ENCODE results near the gene TPSAB1. TPM values are rescaled to one million over a fixed set of nuclear protein-coding genes. Genes with fewer than 3 reads are reported as not detected.
"Not testable (repeated sequence)": the region's sequence is repeated elsewhere in the genome, so short reads cannot be mapped to it uniquely, and the experiment has no call there.

Gene TPSAB1
- total RNA-seq, 1 experiment from 2014 or later: 0.25 TPM

DNA sequence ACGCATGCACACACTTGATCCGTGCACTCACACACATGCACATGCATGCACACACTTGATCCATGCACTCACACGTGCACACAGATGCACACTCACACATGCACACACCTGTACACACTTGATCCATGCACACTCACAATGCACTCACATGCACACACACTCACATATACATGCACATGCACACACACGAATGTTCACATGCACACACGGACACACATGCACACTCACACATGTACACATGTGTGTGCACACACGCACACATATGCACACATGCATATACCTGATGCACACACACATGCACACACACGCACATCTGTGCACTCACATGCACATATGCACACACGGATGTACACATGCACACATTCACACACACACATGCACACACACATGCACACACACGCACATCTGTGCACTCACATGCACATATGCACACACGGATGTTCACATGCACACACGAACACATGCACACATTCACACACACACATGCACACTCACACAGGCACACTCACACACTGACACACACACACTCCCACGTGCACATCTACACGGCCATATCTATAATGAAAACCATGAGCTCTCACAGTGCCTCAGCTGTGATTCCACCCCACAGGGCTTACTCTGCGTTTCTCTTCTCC lies 7.5 kb downstream of the TPSAB1 start:
- RAD21 ChIA-PET (ENCODE audit: low non-redundant PET in 1 of 2, low total read pairs in 2 of 2, uncharacterized antibody in 2 of 2, unreplicated experiment in 2 of 2); H3K27me3 ChIP-seq (ENCODE audit: insufficient read depth, low read length); H4K20me1 ChIP-seq (ENCODE audit: insufficient read depth); H3K4me3 ChIP-seq (replicated peaks in 1 of 2; ENCODE audit: low read depth in 1 of 2, low read length in 2 of 2); H3K36me3 ChIP-seq (ENCODE audit: control insufficient read depth in 1 of 2, insufficient read depth in 2 of 2, low read length in 2 of 2); intact Hi-C loops (cut with micrococcal nuclease); DNase-seq (ENCODE audit: low read depth, low spot score); H3K4me2 ChIP-seq (ENCODE audit: low read length); ATAC-seq; H3K9ac ChIP-seq (ENCODE audit: low read length); H3K4me1 ChIP-seq (ENCODE audit: control insufficient read depth in 1 of 2, insufficient read depth in 2 of 2, low read length in 2 of 2); POLR2A ChIA-PET; H3K9me2 ChIP-seq (ENCODE audit: insufficient read depth); CTCF ChIA-PET; BruUV-seq (replicated peaks); H3K9me3 ChIP-seq (ENCODE audit: control insufficient read depth in 1 of 2, insufficient read depth in 1 of 2, low read depth in 1 of 2, low read length in 2 of 2); H3K27ac ChIP-seq (ENCODE audit: low read depth, low read length); H3K79me2 ChIP-seq (ENCODE audit: insufficient read depth, low read length); H2AFZ ChIP-seq (ENCODE audit: low read depth, low read length, poor library complexity, severe bottlenecking): not testable (repeated sequence)

DNA sequence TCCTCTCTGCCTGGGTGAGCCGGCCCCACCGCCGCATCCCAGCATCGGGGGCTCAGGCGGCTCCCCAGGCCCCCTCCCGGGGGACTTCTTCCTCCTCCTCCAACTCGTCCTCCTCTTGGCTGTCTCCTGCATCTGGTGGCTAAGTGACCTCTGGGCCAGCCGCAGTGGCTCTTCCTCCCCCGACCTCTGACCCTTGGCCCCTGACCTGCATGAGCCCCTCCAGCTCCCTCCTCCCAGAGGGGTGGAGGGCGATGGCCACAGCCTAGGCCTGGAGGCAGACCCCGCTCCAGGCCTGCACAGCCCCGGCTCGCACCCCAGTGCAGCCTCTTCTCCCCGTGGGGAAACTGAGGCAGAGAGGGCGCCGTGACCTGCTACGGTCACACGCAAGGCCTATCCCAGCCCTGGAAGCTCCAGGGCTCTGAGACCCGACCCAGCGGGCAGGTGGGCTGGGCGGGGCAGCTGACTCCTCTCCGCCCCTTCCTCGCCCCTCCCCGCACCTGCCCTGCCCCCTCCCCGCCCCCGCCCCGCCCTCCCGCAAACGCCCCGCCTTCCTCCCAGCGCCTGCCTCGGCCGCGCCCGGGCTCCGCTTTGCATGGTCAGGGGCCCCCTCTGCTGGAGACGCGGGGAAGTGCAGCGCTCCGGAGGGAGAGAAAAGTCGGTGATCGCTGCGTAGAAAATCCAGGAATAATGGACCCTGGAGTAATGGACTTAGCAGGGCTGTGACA lies 8.7 kb downstream of the TPSAB1 start:
- H3K27ac ChIP-seq (ENCODE audit: low read depth, low read length); RAD21 ChIA-PET (ENCODE audit: low non-redundant PET in 1 of 2, low total read pairs in 2 of 2, uncharacterized antibody in 2 of 2, unreplicated experiment in 2 of 2); H3K9ac ChIP-seq (ENCODE audit: low read length); H3K79me2 ChIP-seq (ENCODE audit: insufficient read depth, low read length); H3K4me2 ChIP-seq (ENCODE audit: low read length); H3K9me3 ChIP-seq (ENCODE audit: control insufficient read depth in 1 of 2, insufficient read depth in 1 of 2, low read depth in 1 of 2, low read length in 2 of 2); POLR2A ChIA-PET; H3K9me2 ChIP-seq (ENCODE audit: insufficient read depth); intact Hi-C loops (cut with micrococcal nuclease); H4K20me1 ChIP-seq (ENCODE audit: insufficient read depth); BruUV-seq (replicated peaks); CTCF ChIA-PET; H3K4me1 ChIP-seq (ENCODE audit: control insufficient read depth in 1 of 2, insufficient read depth in 2 of 2, low read length in 2 of 2); H2AFZ ChIP-seq (ENCODE audit: low read depth, low read length, poor library complexity, severe bottlenecking); H3K27me3 ChIP-seq (ENCODE audit: insufficient read depth, low read length); H3K36me3 ChIP-seq (ENCODE audit: control insufficient read depth in 1 of 2, insufficient read depth in 2 of 2, low read length in 2 of 2); DNase-seq (ENCODE audit: low read depth, low spot score); H3K4me3 ChIP-seq (replicated peaks in 1 of 2; ENCODE audit: low read depth in 1 of 2, low read length in 2 of 2): not testable (repeated sequence)
- peak; percentile 79 for ATAC-seq

DNA sequence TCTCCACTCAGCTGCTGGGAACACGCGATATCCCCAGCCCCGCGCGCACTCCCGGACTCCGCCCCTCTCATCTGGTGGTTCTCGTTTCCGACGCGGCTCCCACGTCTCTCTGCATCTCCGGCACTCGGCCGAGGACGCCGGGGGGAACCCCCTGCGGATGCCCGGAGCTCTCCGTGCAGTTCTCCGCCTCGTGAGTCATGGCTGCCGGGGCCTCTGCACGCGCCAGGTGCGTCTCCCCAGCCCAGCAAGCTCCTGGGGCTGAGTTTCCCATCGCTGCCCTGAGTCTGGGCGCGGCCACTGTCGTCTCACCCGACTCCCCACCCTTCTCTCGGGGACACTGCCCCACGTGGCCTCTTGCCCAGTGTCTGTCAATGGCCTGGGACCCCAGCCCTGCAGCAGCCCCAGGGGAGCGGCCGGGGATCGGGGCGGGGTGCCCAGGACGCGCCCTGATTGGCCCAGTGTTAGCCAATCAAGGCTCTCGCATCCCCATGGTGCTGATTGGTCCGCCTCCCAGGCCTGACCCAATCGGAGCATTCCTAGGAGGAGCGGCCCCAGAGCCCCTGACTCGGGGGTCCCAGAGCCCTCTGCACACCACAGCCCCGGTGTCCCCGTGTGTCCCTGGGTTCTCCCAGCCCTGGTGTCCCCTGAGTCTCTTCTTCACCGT lies 13.3 kb downstream of the TPSAB1 start:
- intact Hi-C loops (cut with micrococcal nuclease): not testable (repeated sequence)

DNA sequence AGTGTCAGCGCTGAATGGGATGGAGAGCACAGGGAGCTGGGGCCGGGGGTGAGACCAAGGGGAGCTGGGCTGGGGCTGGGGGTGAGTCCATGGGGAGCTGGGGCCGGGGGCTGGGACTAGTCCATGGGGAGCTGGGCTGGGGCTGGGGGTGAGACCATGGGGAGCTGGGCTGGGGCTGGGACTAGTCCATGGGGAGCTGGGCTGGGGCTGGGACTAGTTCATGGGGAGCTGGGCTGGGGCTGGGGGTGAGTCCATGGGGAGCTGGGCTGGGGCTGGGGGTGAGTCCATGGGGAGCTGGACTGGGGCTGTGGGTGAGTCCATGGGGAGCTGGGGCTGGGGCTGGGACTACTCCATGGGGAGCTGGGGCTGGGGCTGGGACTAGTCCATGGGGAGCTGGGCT lies 14.3 kb downstream of the TPSAB1 start:
- H3K9ac ChIP-seq (ENCODE audit: low read length); DNase-seq (ENCODE audit: low read depth, low spot score); H2AFZ ChIP-seq (ENCODE audit: low read depth, low read length, poor library complexity, severe bottlenecking); H3K4me3 ChIP-seq (replicated peaks in 1 of 2; ENCODE audit: low read depth in 1 of 2, low read length in 2 of 2); H3K9me2 ChIP-seq (ENCODE audit: insufficient read depth); POLR2A ChIA-PET; H3K36me3 ChIP-seq (ENCODE audit: control insufficient read depth in 1 of 2, insufficient read depth in 2 of 2, low read length in 2 of 2); H4K20me1 ChIP-seq (ENCODE audit: insufficient read depth); H3K4me2 ChIP-seq (ENCODE audit: low read length); H3K79me2 ChIP-seq (ENCODE audit: insufficient read depth, low read length); ATAC-seq; H3K27me3 ChIP-seq (ENCODE audit: insufficient read depth, low read length); intact Hi-C loops (cut with micrococcal nuclease); CTCF ChIA-PET; H3K9me3 ChIP-seq (ENCODE audit: control insufficient read depth in 1 of 2, insufficient read depth in 1 of 2, low read depth in 1 of 2, low read length in 2 of 2); BruUV-seq (replicated peaks); H3K27ac ChIP-seq (ENCODE audit: low read depth, low read length): not testable (repeated sequence)
- peaks cover 4 to 13% of the 10 kb centered on the region in 2 experiments; a peak in 3 of 4 replicates for H3K4me1 ChIP-seq (ENCODE audit: control insufficient read depth in 1 of 2, insufficient read depth in 2 of 2, low read length in 2 of 2)
- RAD21 ChIA-PET (ENCODE audit: low non-redundant PET in 1 of 2, low total read pairs in 2 of 2, uncharacterized antibody in 2 of 2, unreplicated experiment in 2 of 2): interaction anchor here in 1 of 2 experiments (0.6 kb wide), 1 partner anchor 17 kb away, joined by 3 read pairs; no protein-coding TSS in a partner anchor

More for the DNA sequence above, 13.3 kb downstream of the TPSAB1 start:
- H3K79me2 ChIP-seq (ENCODE audit: insufficient read depth, low read length); H3K27ac ChIP-seq (ENCODE audit: low read depth, low read length); H3K9me3 ChIP-seq (ENCODE audit: control insufficient read depth in 1 of 2, insufficient read depth in 1 of 2, low read depth in 1 of 2, low read length in 2 of 2); H3K36me3 ChIP-seq (ENCODE audit: control insufficient read depth in 1 of 2, insufficient read depth in 2 of 2, low read length in 2 of 2); BruUV-seq (replicated peaks); H3K9me2 ChIP-seq (ENCODE audit: insufficient read depth); CTCF ChIA-PET; H3K4me2 ChIP-seq (ENCODE audit: low read length); RAD21 ChIA-PET (ENCODE audit: low non-redundant PET in 1 of 2, low total read pairs in 2 of 2, uncharacterized antibody in 2 of 2, unreplicated experiment in 2 of 2); H3K9ac ChIP-seq (ENCODE audit: low read length); H2AFZ ChIP-seq (ENCODE audit: low read depth, low read length, poor library complexity, severe bottlenecking); H3K4me3 ChIP-seq (replicated peaks in 1 of 2; ENCODE audit: low read depth in 1 of 2, low read length in 2 of 2); DNase-seq (ENCODE audit: low read depth, low spot score); POLR2A ChIA-PET; H4K20me1 ChIP-seq (ENCODE audit: insufficient read depth); H3K27me3 ChIP-seq (ENCODE audit: insufficient read depth, low read length); H3K4me1 ChIP-seq (ENCODE audit: control insufficient read depth in 1 of 2, insufficient read depth in 2 of 2, low read length in 2 of 2): not testable (repeated sequence)
- peak; percentile 80 for ATAC-seq

All from HCT116 (cell line).